ENCODE data around the gene GCNA.
"Not testable (repeated sequence)": the region's sequence is repeated elsewhere in the genome, so short reads cannot be mapped to it uniquely, and the experiment has no call there.

Gene GCNA

GRCh38 chrX:71650333-71650969 lies 72.2 kb downstream of the GCNA start:
- DNase-seq = peak in 1 of 2 experiments; percentile 9

- peak; percentile 34 to 40 for DNase-seq
These were observed 74.2 kb downstream of the GCNA start for GRCh38 chrX:71652405-71652804.

GRCh38 chrX:71653344-71653743 lies 75.1 kb downstream of the GCNA start:
- no peak for DNase-seq

- no peak for DNase-seq
These were observed 79.0 kb downstream of the GCNA start for GRCh38 chrX:71657267-71657666.

- DNase-seq = no peak
These were observed 81.1 kb downstream of the GCNA start for GRCh38 chrX:71659342-71659741.

GRCh38 chrX:71659959-71660358 lies 81.7 kb downstream of the GCNA start:
- DNase-seq = no peak

GRCh38 chrX:71660562-71661416 lies 82.6 kb downstream of the GCNA start:
- DNase-seq = no peak

GRCh38 chrX:71661919-71662318 lies 83.7 kb downstream of the GCNA start:
- no peak for DNase-seq

- not testable (repeated sequence) for DNase-seq
These were observed 84.4 kb downstream of the GCNA start for GRCh38 chrX:71662654-71663053.

Measured in stimulated activated CD4-positive, alpha-beta T cell treated with anti-CD3 and anti-CD28 coated beads, Interleukin-4, amount 100 ng/mL, for 4 hours (primary cell).